H1 (cell line): ENCODE measurements around the gene CLEC3A. TPM values are rescaled to one million over a fixed set of nuclear protein-coding genes. Genes with fewer than 3 reads are reported as not detected.
A peak's percentile ranks its signal among the peaks of the same experiment; 100 is the strongest.

ENCODE experiments used
- CTCF ChIA-PET: fragments of 300-600 bp; sonication (Branson Sonifier 250); formaldehyde crosslinking; loops from one replicate; lab custom pipeline; 2021; ENCODE audit not compliant: partially characterized antibody; lab: Charles Lee
- POLR2A ChIA-PET: fragments of 300-600 bp; sonication (Branson Sonifier 250); formaldehyde crosslinking; loops from one replicate; lab custom pipeline; 2021; ENCODE audit warnings: inconsistent platforms; ENCODE audit not compliant: partially characterized antibody; lab: Charles Lee
- DNase-seq, 2 experiments: peaks; one replicate each; pipeline versions ENCODE4 v3.0.0 to v3.0.0-alpha.2; 2010 to 2022; ENCODE audit warnings: low spot score in 2 of 2, low read depth in 1 of 2, mixed read lengths in 1 of 2
- FAIRE-seq: peaks from 2 replicates; lab custom pipeline; 2011; peaks lifted over from hg19 to GRCh38; lab: Jason Lieb, UNC
- H2AFZ ChIP-seq: 2 replicates; pipeline ENCODE4 v1.8.1; 2012; ENCODE audit warnings: low read length, inconsistent platforms
- H2AK5ac ChIP-seq: 2 replicates; pipeline ENCODE4 v1.6.1; 2013; ENCODE audit warnings: low read depth, low read length
- H2BK120ac ChIP-seq: replicated peaks from 2 replicates; pipeline ENCODE3; 2013; ENCODE audit warnings: low read depth, low read length, inconsistent platforms
- H2BK12ac ChIP-seq: 2 replicates; pipeline ENCODE4 v1.6.1; 2013; ENCODE audit warnings: low read depth, low read length
- H2BK15ac ChIP-seq: 2 replicates; pipeline ENCODE4 v1.6.1; 2013; ENCODE audit warnings: low read length
- H2BK20ac ChIP-seq: 2 replicates; pipeline ENCODE4 v1.6.1; 2013; ENCODE audit warnings: low read length
- H2BK5ac ChIP-seq: 2 replicates; pipeline ENCODE4 v1.6.1; 2013; ENCODE audit warnings: low read depth, low read length
- H3K14ac ChIP-seq: 2 replicates; pipeline ENCODE4 v1.6.1; 2013; ENCODE audit warnings: inconsistent platforms; ENCODE audit not compliant: insufficient read length
- H3K18ac ChIP-seq: 2 replicates; pipeline ENCODE4 v1.6.1; 2013; ENCODE audit warnings: low read length; ENCODE audit errors: extremely low read depth
- H3K23ac ChIP-seq: 2 replicates; pipeline ENCODE4 v1.6.1; 2013; ENCODE audit warnings: inconsistent platforms; ENCODE audit not compliant: insufficient read length
- H3K23me2 ChIP-seq: 2 replicates; pipeline ENCODE4 v1.6.1; 2013; ENCODE audit warnings: low read depth, low read length
- H3K27ac ChIP-seq: 2 replicates; pipeline ENCODE4 v1.6.1; 2011; ENCODE audit warnings: low read depth, low read length, inconsistent platforms
- H3K27me3 ChIP-seq, 4 experiments: replicated peaks in 1 of 4; 1 replicate in 1 of 4; 2 replicates in 3 of 4; pipeline versions ENCODE4 v1.6.1 to v1.8.1; 2011 to 2013; ENCODE audit warnings: low read length in 3 of 4, mild to moderate bottlenecking in 3 of 4, inconsistent platforms in 2 of 4, mixed read lengths in 2 of 4, moderate library complexity in 1 of 4; ENCODE audit not compliant: control insufficient read depth in 3 of 4, insufficient read depth in 3 of 4; ENCODE audit errors: extremely low read depth in 1 of 4
- H3K36me3 ChIP-seq, 4 experiments: 2 replicates each; pipeline versions ENCODE4 v1.6.1 to v1.8.1; 2011 to 2013; ENCODE audit warnings: mild to moderate bottlenecking in 4 of 4, low read length in 3 of 4, moderate library complexity in 2 of 4, control low read depth in 1 of 4, inconsistent platforms in 1 of 4; ENCODE audit not compliant: insufficient read depth in 4 of 4, control insufficient read depth in 2 of 4
- H3K4ac ChIP-seq: replicated peaks from 2 replicates; pipeline ENCODE3; 2013; ENCODE audit warnings: low read length, low read depth, mixed read lengths, inconsistent platforms; ENCODE audit not compliant: insufficient read length
- H3K4me1 ChIP-seq, 4 experiments: replicated peaks in 1 of 4; 1 replicate in 1 of 4; 2 replicates in 3 of 4; pipeline versions ENCODE4 v1.6.1 to v1.8.1; 2011 to 2013; ENCODE audit warnings: low read length in 3 of 4, inconsistent platforms in 2 of 4, mixed read lengths in 1 of 4; ENCODE audit not compliant: insufficient read depth in 4 of 4, control insufficient read depth in 3 of 4
- H3K4me2 ChIP-seq, 2 experiments: 2 replicates each; pipeline versions ENCODE4 v1.6.1 to v1.8.1; 2011 to 2013; ENCODE audit warnings: low read depth in 2 of 2, low read length in 2 of 2, control low read depth in 1 of 2, inconsistent platforms in 1 of 2, mild to moderate bottlenecking in 1 of 2; ENCODE audit not compliant: insufficient read depth in 1 of 2
- H3K4me3 ChIP-seq, 4 experiments: fragments of 200-600, 300-600 bp in 1 of 4; sonication (generic), shearing (Covaris generic), sonication (Bioruptor Twin) in 1 of 4; 2 replicates each; pipeline versions ENCODE4 v1.5.1 to v1.8.1; 2011 to 2016; ENCODE audit warnings: low read length in 4 of 4, low read depth in 3 of 4, control low read depth in 2 of 4, inconsistent platforms in 2 of 4, mild to moderate bottlenecking in 2 of 4, mixed read lengths in 1 of 4, moderate library complexity in 1 of 4; ENCODE audit not compliant: insufficient read depth in 2 of 4; ENCODE audit errors: extremely low read depth in 1 of 4
- H3K56ac ChIP-seq: replicated peaks from 2 replicates; pipeline ENCODE3; 2013; ENCODE audit warnings: low read depth, mild to moderate bottlenecking, mixed read lengths, low read length, inconsistent platforms; ENCODE audit not compliant: insufficient read length
- H3K79me1 ChIP-seq: 2 replicates; pipeline ENCODE4 v1.6.1; 2013; ENCODE audit warnings: low read depth, low read length, control low read depth
- H3K79me2 ChIP-seq, 2 experiments: 2 replicates each; pipeline versions ENCODE4 v1.6.1 to v1.8.1; 2012 to 2013; ENCODE audit warnings: low read length in 2 of 2, mild to moderate bottlenecking in 2 of 2, inconsistent platforms in 1 of 2; ENCODE audit not compliant: insufficient read depth in 2 of 2, control insufficient read depth in 1 of 2
- H3K9ac ChIP-seq, 4 experiments: replicated peaks in 1 of 4; 1 replicate in 1 of 4; 2 replicates in 3 of 4; pipeline versions ENCODE4 v1.6.1 to v1.8.1; 2011 to 2013; ENCODE audit warnings: low read depth in 3 of 4, low read length in 3 of 4, control low read depth in 2 of 4, mild to moderate bottlenecking in 2 of 4, moderate library complexity in 2 of 4, inconsistent platforms in 1 of 4; ENCODE audit errors: extremely low read depth in 1 of 4
- H3K9me3 ChIP-seq, 2 experiments: 2 replicates each; pipeline versions ENCODE4 v1.6.1 to v1.8.1; 2012 to 2013; ENCODE audit warnings: mild to moderate bottlenecking in 2 of 2, moderate library complexity in 2 of 2, control low read depth in 1 of 2, inconsistent platforms in 1 of 2, low read depth in 1 of 2, low read length in 1 of 2, mixed read lengths in 1 of 2; ENCODE audit not compliant: insufficient read depth in 2 of 2
- H4K20me1 ChIP-seq, 2 experiments: replicated peaks in 1 of 2; 2 replicates each; pipeline versions ENCODE3 to v1.8.1; 2011 to 2013; ENCODE audit warnings: inconsistent platforms in 2 of 2, low read length in 2 of 2, mild to moderate bottlenecking in 1 of 2; ENCODE audit not compliant: insufficient read depth in 2 of 2, control insufficient read depth in 1 of 2
- H4K5ac ChIP-seq: 2 replicates; pipeline ENCODE4 v1.6.1; 2013; ENCODE audit warnings: low read length, low read depth, mixed read lengths, inconsistent platforms; ENCODE audit not compliant: insufficient read length
- H4K8ac ChIP-seq: 2 replicates; pipeline ENCODE4 v1.8.0; 2013; ENCODE audit warnings: mild to moderate bottlenecking, moderate library complexity, low read length, inconsistent platforms; ENCODE audit not compliant: insufficient read depth; ENCODE audit errors: extremely low read depth
- H4K91ac ChIP-seq: replicated peaks from 2 replicates; pipeline ENCODE3; 2013; ENCODE audit warnings: low read length, mixed read lengths, inconsistent platforms; ENCODE audit not compliant: insufficient read length
- BCL11A ChIP-seq, 2 experiments: IDR thresholded peaks; one replicate each; pipeline ENCODE4 v1.6.1; 2011; ENCODE audit warnings: low read depth in 2 of 2, low read length in 2 of 2, mild to moderate bottlenecking in 2 of 2
- CBX5 ChIP-seq: fragments of 300-800, 300-1000 bp; sonication (generic); IDR thresholded peaks from 2 replicates; pipeline ENCODE4 v1.7.1; 2016; ENCODE audit warnings: antibody characterized with exemption, low read length, low read depth
- CEBPB ChIP-seq: IDR thresholded peaks from 2 replicates; pipeline ENCODE4 v1.6.1; 2012; ENCODE audit warnings: low read depth, low read length
- CHD1 ChIP-seq: IDR thresholded peaks from 2 replicates; pipeline ENCODE4 v1.6.1; 2012; ENCODE audit warnings: low read depth, low read length, improper control_type of control experiment
- CREB1 ChIP-seq: IDR thresholded peaks from 2 replicates; pipeline ENCODE4 v1.6.1; 2012; ENCODE audit warnings: inconsistent platforms
- SAP30 ChIP-seq: fragments of 300-600 bp; sonication (generic); IDR thresholded peaks from 2 replicates; pipeline ENCODE4 v1.7.1; 2012; ENCODE audit warnings: low read length, moderate library complexity, mild to moderate bottlenecking, inconsistent platforms; ENCODE audit not compliant: insufficient read depth, insufficient replicate concordance
- SIN3A ChIP-seq, 2 experiments: IDR thresholded peaks in 1 of 2; conservative IDR thresholded peaks in 1 of 2; 2 replicates each; pipeline ENCODE4 v1.6.1; 2011 to 2012; ENCODE audit warnings: low read length in 2 of 2, improper control_type of control experiment in 1 of 2, low read depth in 1 of 2, mild to moderate bottlenecking in 1 of 2
- SIRT6 ChIP-seq: IDR thresholded peaks from one replicate; pipeline ENCODE4 v1.7.1; 2012; ENCODE audit warnings: low read length, inconsistent platforms
- SP2 ChIP-seq: IDR thresholded peaks from 2 replicates; pipeline ENCODE4 v1.6.1; 2012; ENCODE audit warnings: mild to moderate bottlenecking, low read length, inconsistent platforms
- TCF12 ChIP-seq: IDR thresholded peaks from 2 replicates; pipeline ENCODE4 v1.6.1; 2011; ENCODE audit warnings: low read depth, mild to moderate bottlenecking, low read length
- TEAD4 ChIP-seq: IDR thresholded peaks from 2 replicates; pipeline ENCODE4 v1.6.1; 2012; ENCODE audit warnings: low read depth, low read length, inconsistent platforms, mixed read lengths
- ZNF274 ChIP-seq: IDR thresholded peaks from 2 replicates; pipeline ENCODE4 v1.7.0; 2012; ENCODE audit warnings: low read length, borderline replicate concordance; ENCODE audit errors: extremely low read depth
- WGBS, 2 experiments: shearing (Covaris generic) in 1 of 2; methylation state at CpG; one replicate each; pipeline versions ENCODE4 v1.1.6 to v1.1.7; 2013 to 2015; ENCODE audit warnings: low lambda C conversion rate in 2 of 2, mixed read lengths in 2 of 2, inconsistent platforms in 1 of 2, low coverage in 1 of 2, missing lambda C conversion rate in 1 of 2; ENCODE audit not compliant: insufficient replicate concordance in 2 of 2, insufficient coverage in 1 of 2, insufficient read length in 1 of 2; ENCODE audit errors: extremely low coverage in 1 of 2, missing lambda C conversion rate in 1 of 2; 5-methylcytosine and 5-hydroxymethylcytosine counted together
- polyA plus RNA-seq, 7 experiments: library from polyadenylated mRNA; depleted of rRNA in 3 of 7; stranded (reverse) in 5 of 7; unstranded in 2 of 7; fragments of >200 nt in 5 of 7; fragments of 200-250 nt in 2 of 7; gene quantifications; 1 replicate in 5 of 7; 2 replicates in 1 of 7; 4 replicates in 1 of 7; pipeline versions ENCODE4 v1.2.1 to v1.2.3, GENCODE V29; 2011 to 2013; ENCODE audit warnings: missing spikeins in 2 of 7, mixed read lengths in 2 of 7
- total RNA-seq: library from RNA; stranded (reverse); fragmentation: NEBNext Ultra II Directional; extraction: Animal tissue kit (Norgen Biotek cat#: 25700); gene quantifications from 2 replicates; pipeline ENCODE4 v1.2.1, GENCODE V29; 2021
- TF ChIP-seq, protein P1 (sequence below): IDR thresholded peaks from 2 replicates; pipeline ENCODE4 v1.6.1; 2012; ENCODE audit warnings: inconsistent platforms
- TF ChIP-seq, protein P2 (sequence below): IDR thresholded peaks from 2 replicates; pipeline ENCODE4 v1.6.1; 2011; ENCODE audit warnings: low read depth, mild to moderate bottlenecking, low read length; ENCODE audit not compliant: insufficient read depth

CLEC3A gene
- total and polyA plus RNA-seq, 2 of the 8 experiments (the other 6 are each of a cell fraction or from before 2014, with no cell fraction given): not detected

DNA sequence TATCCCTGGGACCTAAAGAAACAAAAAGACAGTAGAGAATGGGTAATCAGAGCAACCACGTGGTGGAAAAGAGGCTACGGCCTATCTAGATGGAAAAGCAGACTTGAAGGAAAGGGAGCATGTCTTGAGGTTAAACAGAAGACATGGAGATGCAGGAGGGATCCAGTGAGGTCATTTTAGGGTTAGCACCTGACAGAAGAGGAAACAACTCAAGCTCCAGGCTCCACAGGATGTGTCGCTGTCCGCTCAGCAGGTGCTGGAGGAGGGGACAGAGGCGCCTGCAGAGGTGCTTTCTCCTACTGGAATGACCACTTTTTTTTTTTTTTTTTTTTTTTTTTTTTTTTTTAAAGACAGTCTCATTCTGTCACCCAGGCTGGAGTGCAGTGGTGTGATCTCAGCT is 47.5 kb upstream of the CLEC3A start:
- Histone ChIP-seq H3K27me3 (no peaks in the 10 kb centered on the region), H3K23ac (no peak overlapping the region), H4K20me1 (no peaks in the 10 kb centered on the region), H4K5ac (no peak overlapping the region), H3K4ac (no peak overlapping the region), H3K79me1 (no peaks in the 10 kb centered on the region), H3K4me2 (no peak overlapping the region), H3K9ac (no peak overlapping the region), H3K18ac (no peak overlapping the region), H3K4me3 (no peak overlapping the region), H2BK12ac (no peak overlapping the region; the same call in 1 of the 2 replicates), H4K91ac (no peak overlapping the region), H3K56ac (no peak overlapping the region), H2BK5ac (no peak overlapping the region), H3K23me2 (no peaks in the 10 kb centered on the region), H2AK5ac (no peak overlapping the region), H3K27ac (no peak overlapping the region), H3K4me1 (peaks cover 0 to 3% (median 2%) of the 10 kb centered on the region in 4 experiments; a peak in 5 of 7 replicates), H2BK15ac (no peak overlapping the region), H2BK120ac (no peak overlapping the region), H3K36me3 (peaks cover 2 to 17% (median 7%) of the 10 kb centered on the region in 4 experiments; a peak in 7 of 8 replicates), H2AFZ (no peak overlapping the region), H2BK20ac (peak overlapping the region; percentile 53; the same call in 1 of the 2 replicates), H4K8ac (no peak overlapping the region), H3K79me2 (no peaks in the 10 kb centered on the region), H3K9me3 (no peaks in the 10 kb centered on the region), H3K14ac (no peak overlapping the region)
- ChIA-PET POLR2A (interaction anchor here (0.6 kb wide), 1 partner anchor 21 kb away, joined by 3 read pairs; no protein-coding TSS in a partner anchor), CTCF (interaction anchor here (0.8 to 24.3 kb wide), 8 partner anchors 17 to 298 kb away, joined by 3 to 362 read pairs (median 6); no protein-coding TSS in a partner anchor)
- FAIRE-seq (no peak), DNase-seq (peak in 1 of 2 experiments; percentile 68)
- TF ChIP-seq TCF12 (no peak), SIN3A (conservative IDR thresholded peaks at IDR 0.05 in 1 of 2, IDR thresholded peaks at IDR 0.05 in 1 of 2; ENCODE audit: low read depth in 1 of 2, low read length in 2 of 2) (peak; percentile 80 to 86; a peak in 3 of 4 replicates), SIRT6 (no peak), CBX5 (no peak), CHD1 (no peak), CREB1 (no peak), SP2 (no peak), BCL11A (IDR thresholded peaks at IDR 0.05; ENCODE audit: low read depth in 2 of 2, low read length in 2 of 2) (no peak), CEBPB (no peak), SAP30 (peak; percentile 49), ZNF274 (no peak), TEAD4 (no peak)
- TF ChIP-seq, protein P1, sequence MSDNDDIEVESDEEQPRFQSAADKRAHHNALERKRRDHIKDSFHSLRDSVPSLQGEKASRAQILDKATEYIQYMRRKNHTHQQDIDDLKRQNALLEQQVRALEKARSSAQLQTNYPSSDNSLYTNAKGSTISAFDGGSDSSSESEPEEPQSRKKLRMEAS: peak; percentile 14; the same call in 1 of the 2 replicates
- TF ChIP-seq, protein P2, sequence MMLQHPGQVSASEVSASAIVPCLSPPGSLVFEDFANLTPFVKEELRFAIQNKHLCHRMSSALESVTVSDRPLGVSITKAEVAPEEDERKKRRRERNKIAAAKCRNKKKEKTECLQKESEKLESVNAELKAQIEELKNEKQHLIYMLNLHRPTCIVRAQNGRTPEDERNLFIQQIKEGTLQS: no peak
- WGBS, 2 experiments: 77% methylated on average over 5 of the region's 5 CpGs; no CpG with 5 or more reads in 1 of the 2 experiments
